Measurements from ENCODE around the gene ZNF500. TPM values are rescaled to one million over a fixed set of nuclear protein-coding genes. Genes with fewer than 3 reads are reported as not detected.

The ZNF500 gene
- total RNA-seq, 1 experiment from 2014 or later = 29.2 TPM

- peaks cover 9% of the 10 kb centered on the region; the same call in 1 of the 2 replicates for H3F3A ChIP-seq (ENCODE audit: insufficient read depth, low read depth)
- no TSS peak for BruUV-seq (replicated peaks)
- ChIA-PET CTCF (no interaction called here), POLR2A (ENCODE audit: unreplicated experiment) (no interaction called here)
- no peaks in the 10 kb centered on the region; the same call in 1 of the 2 replicates for H3K36me3 ChIP-seq (ENCODE audit: low read depth)
- TF ChIP-seq EZH2 (IDR thresholded peaks at IDR 0.05; ENCODE audit: low read depth) (no peak), CTCF (conservative IDR thresholded peaks at IDR 0.05) (no peak)
- no peak overlapping the region for H3K27ac ChIP-seq
- no peak overlapping the region for H3K4me2 ChIP-seq
- no peaks in the 10 kb centered on the region for H3K9me2 ChIP-seq (ENCODE audit: insufficient read depth)
- peaks cover 3% of the 10 kb centered on the region; the same call in 1 of the 2 replicates for H4K20me1 ChIP-seq (ENCODE audit: insufficient read depth)
- DNase-seq = no peak
- no peaks in the 10 kb centered on the region for H3K27me3 ChIP-seq (ENCODE audit: insufficient read depth, low read depth)
- H3K4me1 ChIP-seq (replicated peaks; ENCODE audit: insufficient read depth) = peaks cover 5% of the 10 kb centered on the region; the same call in 1 of the 2 replicates
- H3K9me3 ChIP-seq (ENCODE audit: insufficient read depth, low read depth) = no peaks in the 10 kb centered on the region
- intact Hi-C loops (cut with micrococcal nuclease; ENCODE audit: unreplicated experiment) = no loop called here
- no peak overlapping the region for H3K4me3 ChIP-seq
- peaks cover 3% of the 10 kb centered on the region; the same call in 1 of the 2 replicates for H3K79me2 ChIP-seq (ENCODE audit: low read depth)
- H2AFZ ChIP-seq = no peak overlapping the region
These were observed 68.5 kb downstream of the ZNF500 start for GRCh38 chr16:4698321-4699045.

Other genes with a start within 250 kb of the ZNF500 start
- 10.7 and 18.4 TPM in 2 replicates for gene CDIP1, start 228.4 kb downstream of the ZNF500 start, total RNA-seq (2021)
- 0.13 and 0.15 TPM in 2 replicates for gene C16orf96, start 210.8 kb downstream of the ZNF500 start, total RNA-seq (2021)
- 58.4 and 68.7 TPM in 2 replicates for gene UBALD1, start 152.3 kb downstream of the ZNF500 start, total RNA-seq (2021)
- gene MGRN1, start 142.3 kb downstream of the ZNF500 start, total RNA-seq (2021) = 67.9 and 70.4 TPM in 2 replicates
- 25.7 and 37.5 TPM in 2 replicates for gene NUDT16L1, start 73.6 kb downstream of the ZNF500 start, total RNA-seq (2021)
- 32.8 and 35.0 TPM in 2 replicates for gene ANKS3, start 32.9 kb downstream of the ZNF500 start, total RNA-seq (2021)
- 1.8 and 2.4 TPM in 2 replicates for gene DNAAF8, start 32.6 kb downstream of the ZNF500 start, total RNA-seq (2021)
- not detected in 2 replicates for gene SEPTIN12, start 21.2 kb upstream of the ZNF500 start, total RNA-seq (2021)
- 134 and 182 TPM in 2 replicates for gene SMIM22, start 28.2 kb upstream of the ZNF500 start, total RNA-seq (2021)
- gene ROGDI, start 35.5 kb upstream of the ZNF500 start, total RNA-seq (2021) = 40.8 and 45.2 TPM in 2 replicates
- gene GLYR1, start 80.1 kb upstream of the ZNF500 start, total RNA-seq (2021) = 97.5 and 135 TPM in 2 replicates
- gene UBN1, start 80.3 kb upstream of the ZNF500 start, total RNA-seq (2021) = 42.7 and 44.1 TPM in 2 replicates
- gene PPL, start 170.0 kb upstream of the ZNF500 start, total RNA-seq (2021) = 184 and 187 TPM in 2 replicates
- gene SEC14L5, start 191.2 kb upstream of the ZNF500 start, total RNA-seq (2021) = 1.1 and 1.8 TPM in 2 replicates